ENCODE measurements around the gene RALY. TPM values are rescaled to one million over a fixed set of nuclear protein-coding genes. Genes with fewer than 3 reads are reported as not detected.

RALY gene
- total RNA-seq, 2 donors from 2014 or later: 104 to 166 TPM

- H3K27ac ChIP-seq: no peak overlapping the region
- peaks cover 44% of the 10 kb centered on the region for H3K36me3 ChIP-seq
- DNase-seq (ENCODE audit: low spot score): no peak
- peaks cover 0 to 2% of the 10 kb centered on the region in 2 donors for H3K4me1 ChIP-seq (ENCODE audit: control insufficient read depth in 1 of 2, low read depth in 2 of 2)
- ATAC-seq (ENCODE audit: insufficient number of reproducible peaks, low FRiP score, low read depth): no peak
- no peaks in the 10 kb centered on the region for H3K27me3 ChIP-seq (replicated peaks; ENCODE audit: insufficient read depth)
- H3K9me3 ChIP-seq: no peaks in the 10 kb centered on the region
- no peak for TF ChIP-seq CTCF (IDR thresholded peaks at IDR 0.05)
- H3K4me3 ChIP-seq: no peak overlapping the region
Measured at GRCh38 chr20:34088305-34089174, 94.8 kb downstream of the RALY start.

- TF ChIP-seq CTCF (IDR thresholded peaks at IDR 0.05): no peak
- Histone ChIP-seq H3K9me3 (no peaks in the 10 kb centered on the region), H3K36me3 (peaks cover 50% of the 10 kb centered on the region), H3K4me3 (no peak overlapping the region), H3K27ac (no peak overlapping the region), H3K4me1 (ENCODE audit: control insufficient read depth in 1 of 2, low read depth in 2 of 2) (no peaks in the 10 kb centered on the region), H3K27me3 (replicated peaks; ENCODE audit: insufficient read depth) (no peaks in the 10 kb centered on the region)
- ATAC-seq (ENCODE audit: insufficient number of reproducible peaks, low FRiP score, low read depth): no peak
- no peak for DNase-seq (ENCODE audit: low spot score)
Measured at GRCh38 chr20:34089175-34089479, 95.4 kb downstream of the RALY start.

GRCh38 chr20:34089655-34090345 lies 96.1 kb downstream of the RALY start:
- DNase-seq (ENCODE audit: low spot score) (no peak), ATAC-seq (ENCODE audit: insufficient number of reproducible peaks, low FRiP score, low read depth) (no peak)
- Histone ChIP-seq H3K36me3 (peaks cover 50% of the 10 kb centered on the region), H3K27me3 (replicated peaks; ENCODE audit: insufficient read depth) (no peaks in the 10 kb centered on the region), H3K27ac (no peak overlapping the region), H3K4me3 (no peak overlapping the region), H3K4me1 (ENCODE audit: control insufficient read depth in 1 of 2, low read depth in 2 of 2) (no peaks in the 10 kb centered on the region), H3K9me3 (no peaks in the 10 kb centered on the region)
- TF ChIP-seq CTCF (IDR thresholded peaks at IDR 0.05): no peak

DNA sequence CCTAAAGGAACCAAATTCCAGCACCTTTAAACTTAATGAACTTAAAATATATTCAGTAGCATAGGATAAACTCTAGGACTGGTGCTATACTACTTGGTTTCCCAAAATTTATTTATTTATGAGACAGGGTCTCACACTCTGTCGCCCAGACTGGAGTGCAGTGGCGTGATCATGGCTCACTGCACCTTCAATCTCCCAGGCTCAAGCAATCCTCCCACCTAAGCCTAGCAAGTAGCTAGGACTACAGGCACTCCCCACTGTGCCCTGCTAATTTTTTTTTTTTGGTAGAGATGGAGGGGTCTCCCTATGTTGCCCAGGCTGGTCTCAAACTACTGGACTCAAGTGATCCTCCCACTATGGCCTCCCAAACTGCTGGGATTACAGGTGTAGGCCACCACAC lies 96.9 kb downstream of the RALY start:
- no peak for ATAC-seq (ENCODE audit: insufficient number of reproducible peaks, low FRiP score, low read depth)
- Histone ChIP-seq H3K36me3 (peaks cover 50% of the 10 kb centered on the region), H3K4me1 (ENCODE audit: control insufficient read depth in 1 of 2, low read depth in 2 of 2) (no peaks in the 10 kb centered on the region), H3K27ac (no peak overlapping the region), H3K4me3 (no peak overlapping the region), H3K27me3 (replicated peaks; ENCODE audit: insufficient read depth) (no peaks in the 10 kb centered on the region), H3K9me3 (no peaks in the 10 kb centered on the region)
- no peak for TF ChIP-seq CTCF (IDR thresholded peaks at IDR 0.05)
- DNase-seq (ENCODE audit: low spot score): no peak

DNA sequence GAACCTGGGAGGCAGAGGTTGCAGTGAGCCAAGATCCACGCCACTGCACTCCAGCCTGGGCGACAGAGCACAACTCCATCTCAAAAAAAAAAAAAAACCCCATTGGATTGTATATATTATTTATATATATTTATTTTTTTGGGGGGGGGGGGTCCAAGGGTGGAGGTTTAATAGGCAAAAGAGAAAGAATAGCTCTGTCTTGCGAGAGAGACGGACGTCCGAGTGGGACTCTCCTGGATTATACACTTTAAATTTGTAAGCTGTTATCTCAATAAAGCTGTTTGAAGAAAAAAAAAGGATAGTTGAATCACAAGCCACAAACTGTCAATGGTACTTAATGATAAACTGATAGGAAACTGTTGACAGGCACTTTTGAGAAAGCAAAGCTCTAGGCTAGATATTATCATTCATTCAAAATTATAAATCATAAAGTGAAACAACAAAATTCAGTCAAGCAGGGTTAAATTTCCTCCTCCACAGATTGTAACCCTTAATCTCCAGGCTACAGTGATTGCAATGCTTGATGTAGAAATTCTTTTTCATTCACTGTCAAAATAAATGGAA lies 98.0 kb downstream of the RALY start:
- Histone ChIP-seq H3K4me1 (ENCODE audit: control insufficient read depth in 1 of 2, low read depth in 2 of 2) (no peaks in the 10 kb centered on the region), H3K36me3 (peaks cover 54% of the 10 kb centered on the region), H3K27ac (no peak overlapping the region), H3K4me3 (no peak overlapping the region), H3K27me3 (replicated peaks; ENCODE audit: insufficient read depth) (no peaks in the 10 kb centered on the region), H3K9me3 (no peaks in the 10 kb centered on the region)
- ATAC-seq (ENCODE audit: insufficient number of reproducible peaks, low FRiP score, low read depth) (no peak), DNase-seq (ENCODE audit: low spot score) (no peak)
- no peak for TF ChIP-seq CTCF (IDR thresholded peaks at IDR 0.05)
